GM19239 (cell line): ENCODE measurements around the gene IL17B.

Source experiments
- DNase-seq: peaks from one replicate; pipeline ENCODE4 v3.0.0; 2011; ENCODE audit warnings: low spot score; ENCODE audit not compliant: insufficient read length
- FAIRE-seq: peaks from 2 replicates; lab custom pipeline; 2011; peaks lifted over from hg19 to GRCh38; lab: Jason Lieb, UNC

IL17B gene

DNA sequence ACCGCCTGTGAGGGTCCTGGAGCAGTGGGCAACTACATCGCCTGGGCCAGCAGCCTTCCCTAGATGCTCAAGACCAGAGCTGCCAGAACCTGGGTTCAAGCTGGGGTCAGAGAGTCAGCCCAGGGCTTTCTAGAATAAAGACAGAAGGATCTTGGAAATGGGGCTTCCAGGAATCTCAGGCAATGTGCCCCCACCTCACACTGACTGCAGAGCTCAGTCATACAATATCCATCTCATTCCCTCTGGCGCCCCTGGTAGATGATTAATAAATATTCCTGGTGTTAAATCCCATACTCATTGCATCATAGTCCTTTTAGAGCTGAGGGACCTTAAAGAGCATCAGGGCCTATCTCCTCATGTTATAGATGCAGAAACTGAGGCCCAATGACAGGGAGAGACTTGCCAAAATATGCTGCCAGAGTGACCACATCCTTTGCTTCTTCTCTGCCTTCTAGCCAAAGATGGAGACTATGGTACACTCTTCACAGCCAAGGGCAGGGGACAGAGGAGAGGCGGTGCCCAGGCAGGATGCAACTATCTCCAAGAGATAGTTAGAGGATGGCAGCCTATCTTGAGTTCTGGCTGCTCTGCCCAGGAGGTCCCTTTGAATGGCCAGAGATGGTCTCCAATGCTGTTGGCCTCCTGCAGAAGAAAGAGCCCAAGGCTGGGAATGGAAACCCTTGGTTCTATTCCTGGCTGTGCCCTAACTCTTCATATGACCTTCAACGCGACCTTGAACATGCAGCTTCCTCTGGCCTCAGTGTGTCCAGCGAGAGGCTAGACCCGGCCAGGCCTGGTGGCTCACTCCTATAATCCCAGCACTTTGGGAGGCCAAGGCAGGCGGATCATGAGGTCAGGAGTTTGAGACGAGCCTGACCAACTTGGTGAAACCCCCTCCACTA, 36.2 kb upstream of the IL17B start:
- DNase-seq (no peak), FAIRE-seq (no peak)

DNA sequence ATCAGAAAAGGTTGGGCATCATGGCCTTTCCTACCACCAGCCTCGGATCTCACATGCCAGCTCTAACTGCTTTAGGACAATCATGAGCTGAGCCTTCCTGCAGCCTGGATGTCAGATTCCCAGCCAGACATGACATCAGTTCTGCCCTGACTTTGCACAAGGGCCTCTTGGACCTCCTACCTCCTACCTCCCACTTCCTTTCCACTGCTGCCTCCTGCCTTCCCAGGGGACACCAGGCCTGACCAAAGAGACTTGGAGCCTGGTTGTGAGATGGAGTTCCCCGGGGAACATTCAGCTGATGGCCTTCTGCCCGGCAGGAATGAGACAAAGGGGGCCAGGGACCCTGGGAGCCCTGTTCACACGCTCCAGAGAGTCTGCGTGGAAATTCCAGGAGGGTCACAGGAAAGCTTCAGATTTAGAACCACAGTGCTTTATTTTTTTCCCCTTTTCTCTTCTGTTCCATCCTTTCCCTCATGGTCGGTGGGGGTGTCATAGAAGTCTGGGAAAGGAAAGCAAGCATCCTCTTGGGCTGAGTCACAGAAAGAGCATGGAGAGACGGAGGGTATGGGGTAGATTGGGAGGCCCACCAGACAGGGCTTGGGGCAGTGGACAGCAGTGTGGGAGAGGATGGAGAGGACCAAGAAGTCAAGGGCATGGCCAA, 35.4 kb upstream of the IL17B start:
- FAIRE-seq: no peak
- DNase-seq: no peak

DNA sequence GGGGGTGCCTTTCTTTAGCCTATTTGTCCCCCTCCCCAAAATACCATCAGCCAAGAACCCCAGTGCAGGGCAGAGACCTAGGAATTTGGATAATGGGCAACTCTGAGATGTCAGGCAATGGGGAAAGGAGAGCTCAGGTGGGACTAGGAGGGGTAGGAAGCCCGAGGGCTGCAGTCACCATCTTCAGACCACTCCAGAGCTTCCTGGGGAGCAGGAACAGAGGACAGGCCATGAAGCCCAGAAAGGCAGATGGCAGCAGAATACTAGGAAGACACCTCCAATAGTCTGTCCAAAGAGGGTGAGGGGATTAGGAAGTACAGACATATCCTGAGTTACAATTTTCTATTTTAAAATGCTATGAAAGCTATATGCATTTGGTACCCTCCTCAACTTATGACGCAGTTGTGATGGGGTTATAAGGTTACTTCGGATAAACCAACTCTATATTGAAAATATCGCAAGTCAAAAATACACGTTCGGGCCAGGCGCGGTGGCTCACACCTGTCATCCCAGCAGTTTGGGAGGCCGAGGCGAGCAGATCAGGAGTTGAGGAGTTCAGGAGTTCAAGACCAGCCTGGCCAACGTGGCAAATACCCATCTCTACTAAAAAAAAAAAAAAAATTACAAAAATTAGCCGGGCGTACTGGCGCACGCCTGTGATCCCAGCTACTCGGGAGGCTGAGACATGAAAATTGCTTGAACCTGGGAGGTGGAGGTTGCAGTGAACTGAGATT, 34.6 kb upstream of the IL17B start:
- FAIRE-seq: no peak

DNA sequence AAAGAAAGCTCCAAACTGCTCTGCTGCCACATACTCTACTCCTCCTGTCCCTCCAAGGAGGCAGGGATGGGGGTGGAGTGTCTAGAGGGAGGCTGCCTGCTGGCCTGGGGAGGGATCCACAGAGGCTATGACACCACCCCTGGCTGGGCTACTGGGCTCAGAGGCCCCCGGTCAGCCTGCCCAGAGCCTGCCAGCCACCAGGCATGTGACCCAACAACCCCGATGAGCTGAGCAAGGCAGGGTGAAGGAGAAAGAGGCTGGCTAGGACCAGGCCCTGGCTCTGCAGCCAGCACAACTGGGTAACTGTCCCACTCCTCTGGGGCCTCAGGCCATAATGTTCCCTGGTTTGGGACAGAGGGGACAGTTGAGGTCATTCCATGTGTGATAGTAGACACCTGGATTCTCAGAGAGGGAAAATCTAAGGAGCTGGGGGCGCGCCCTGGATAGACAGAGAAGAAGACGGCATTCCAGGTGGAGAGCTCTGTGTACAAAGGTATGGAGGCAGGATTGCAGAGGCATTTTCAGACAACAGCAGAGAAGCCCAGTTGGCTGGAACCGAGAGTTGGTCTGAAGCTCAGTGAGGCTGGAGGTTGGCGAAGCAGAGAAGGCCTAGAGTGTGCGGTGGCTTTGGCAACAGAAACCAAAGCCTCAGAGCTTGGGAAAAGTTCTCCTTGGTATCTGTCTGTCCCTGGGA, 33.8 kb upstream of the IL17B start:
- no peak for DNase-seq
- no peak for FAIRE-seq

More for the DNA sequence above, 34.6 kb upstream of the IL17B start:
- DNase-seq: no peak

DNA sequence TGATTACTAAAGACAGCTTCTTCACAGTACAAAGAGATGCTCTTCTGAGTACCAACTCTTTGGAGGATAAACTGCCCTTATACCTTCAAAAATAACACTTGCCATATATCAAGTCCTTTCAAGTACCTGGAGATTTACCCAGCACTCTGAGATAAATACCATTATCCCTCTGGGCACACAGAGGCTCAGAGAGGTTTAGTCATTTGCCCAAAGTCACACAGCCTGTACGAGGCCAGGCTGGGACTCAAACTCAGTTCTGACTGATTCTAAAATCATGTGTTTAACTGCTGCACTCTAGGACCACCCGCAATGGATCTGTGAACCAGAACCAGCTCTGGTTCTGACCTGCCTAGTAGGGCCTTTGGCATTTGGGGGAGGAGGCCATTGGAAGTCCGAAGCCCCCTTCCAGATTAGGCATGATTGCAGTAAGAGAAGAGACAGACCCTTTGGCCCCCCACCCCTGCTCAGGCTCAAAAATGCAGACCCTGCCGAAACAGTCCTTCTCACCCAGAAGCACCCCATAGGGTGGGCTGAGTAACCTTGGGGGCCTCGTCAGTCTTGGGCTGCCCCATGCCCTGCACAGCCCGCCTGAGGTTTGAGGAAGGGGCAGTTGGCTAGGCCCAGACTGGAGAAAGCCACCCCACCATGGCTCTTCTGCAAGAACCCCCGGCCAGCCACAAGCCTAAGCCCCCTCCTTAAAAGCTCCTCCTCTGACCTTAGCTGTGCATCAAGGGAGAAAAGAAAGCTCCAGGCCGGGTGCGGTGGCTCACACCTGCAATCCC, 32.8 kb upstream of the IL17B start:
- DNase-seq (no peak), FAIRE-seq (no peak)

DNA sequence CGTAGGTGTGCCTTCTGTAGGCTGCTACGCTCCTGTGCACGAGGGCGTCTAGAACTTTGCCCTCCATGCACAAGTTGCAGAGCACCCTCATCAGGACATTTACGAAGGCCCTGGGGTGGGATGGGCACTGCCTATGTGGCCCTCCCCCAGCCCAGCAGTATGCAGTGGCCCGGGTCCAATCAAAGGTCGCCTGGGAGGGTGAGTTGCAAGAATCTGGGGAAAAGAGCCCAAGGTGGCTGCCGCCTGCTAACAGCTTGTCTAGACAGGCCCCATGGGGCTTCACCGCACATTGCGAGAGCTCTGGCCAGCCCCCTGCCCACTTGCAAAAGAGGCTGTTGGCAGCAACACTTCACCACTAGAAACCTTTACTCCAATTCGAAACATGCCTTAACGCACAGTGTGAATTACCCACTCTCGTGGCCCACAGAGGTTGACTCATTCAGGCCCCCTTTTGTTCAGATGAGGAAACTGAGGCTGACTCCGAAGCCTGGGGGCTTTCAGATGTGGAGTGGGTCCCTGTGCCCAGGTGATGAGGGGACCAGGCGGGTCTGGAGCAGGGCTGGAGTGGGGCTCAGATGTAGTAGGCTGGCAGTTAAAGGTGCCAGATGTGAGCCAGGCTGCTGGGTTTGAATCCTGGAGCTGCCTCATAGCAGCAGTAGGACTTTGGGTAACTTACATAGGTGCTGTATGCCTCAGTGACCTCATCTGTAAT, 31.8 kb upstream of the IL17B start:
- DNase-seq (no peak), FAIRE-seq (no peak)

DNA sequence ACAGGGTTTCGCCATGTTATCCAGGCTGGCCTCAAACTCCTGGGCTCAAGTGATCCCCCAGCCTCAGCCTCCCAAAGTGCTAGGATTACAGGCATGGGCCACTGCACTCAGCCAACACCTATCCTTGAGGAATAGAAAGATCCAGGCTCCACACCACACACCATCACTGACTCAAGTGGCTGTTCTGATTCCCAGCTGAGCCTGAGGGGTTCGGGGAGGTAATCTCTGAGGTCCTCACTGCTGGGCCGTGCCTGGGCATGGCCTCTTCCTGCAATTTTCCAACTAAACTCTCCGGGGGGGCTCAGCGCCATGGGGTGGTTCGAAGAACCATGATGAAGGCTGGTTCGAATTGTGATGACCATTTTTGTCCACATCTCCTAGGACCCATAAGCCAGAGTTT, 31.0 kb upstream of the IL17B start:
- DNase-seq: no peak
- FAIRE-seq: no peak

DNA sequence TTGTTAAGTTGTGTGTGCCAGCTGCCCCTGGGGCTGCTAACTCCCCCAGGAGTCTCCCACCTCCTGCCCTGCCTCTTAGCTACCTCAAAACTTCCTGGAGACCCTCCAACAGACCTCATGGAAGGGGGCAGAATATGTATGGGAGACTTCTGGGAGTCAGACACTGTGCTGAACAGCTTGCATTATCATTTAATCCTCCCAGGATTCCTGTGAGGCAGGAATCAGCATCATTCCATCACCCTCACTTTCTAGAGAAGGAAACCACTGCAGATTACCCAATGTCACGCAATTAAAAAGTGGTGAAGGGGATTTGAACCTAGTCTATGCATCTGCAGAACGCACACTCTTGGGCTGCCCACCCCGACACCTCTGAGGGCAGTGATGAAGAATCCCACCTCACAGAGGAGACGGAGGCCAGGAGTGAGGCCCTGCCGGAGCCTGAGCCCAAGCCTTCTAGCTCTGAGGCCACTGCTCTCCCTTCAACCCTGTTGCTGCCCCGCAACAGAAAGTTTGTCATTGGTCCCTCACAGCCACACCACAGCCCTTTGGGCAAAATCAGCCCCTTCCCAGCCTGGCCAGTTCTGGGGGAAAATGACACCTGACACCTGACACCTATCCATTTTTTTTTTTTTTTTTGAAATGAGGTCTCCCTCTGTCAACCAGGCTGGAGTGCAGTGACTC, 30.3 kb upstream of the IL17B start:
- FAIRE-seq (no peak), DNase-seq (no peak)

DNA sequence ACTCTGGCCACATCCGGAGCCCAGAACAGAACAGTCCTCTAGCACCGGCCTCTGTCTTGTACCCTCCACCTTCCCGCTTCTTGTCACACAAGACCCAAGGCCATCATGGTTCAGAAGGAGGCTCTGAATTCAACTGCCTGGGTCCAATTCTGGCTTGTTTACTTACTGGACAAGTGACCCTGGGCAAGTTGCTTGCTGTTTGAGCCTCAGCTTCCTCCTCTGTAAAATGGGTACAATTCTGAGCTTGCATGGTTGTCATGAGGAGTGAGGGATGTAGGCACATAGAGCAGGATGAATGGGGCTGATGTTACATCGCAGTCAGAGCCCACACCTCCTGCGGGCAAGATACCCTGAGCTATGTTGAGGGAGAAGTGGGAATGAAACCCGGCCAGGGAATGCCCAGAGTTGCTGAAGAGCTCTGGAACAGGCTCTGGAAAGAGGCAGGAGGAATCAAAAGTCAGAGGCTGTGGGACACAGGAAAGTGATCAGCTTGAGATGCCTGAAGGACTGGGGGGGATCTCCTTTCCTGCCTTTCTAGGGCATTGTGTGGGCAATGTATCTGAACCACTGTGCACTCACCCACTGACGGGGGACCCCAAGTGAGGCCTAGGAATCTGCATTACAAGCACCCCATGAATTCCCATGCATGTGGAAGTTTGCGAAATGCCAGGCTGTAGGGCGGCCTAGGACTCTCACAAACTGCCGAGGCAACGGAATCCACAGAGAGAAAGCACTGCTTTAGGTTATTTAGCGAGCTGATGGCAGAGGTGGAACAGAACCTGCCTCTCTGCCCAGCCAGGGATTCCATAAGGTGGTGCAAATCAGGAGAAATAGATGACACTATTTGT, 29.4 kb upstream of the IL17B start:
- no peak for FAIRE-seq
- no peak for DNase-seq

DNA sequence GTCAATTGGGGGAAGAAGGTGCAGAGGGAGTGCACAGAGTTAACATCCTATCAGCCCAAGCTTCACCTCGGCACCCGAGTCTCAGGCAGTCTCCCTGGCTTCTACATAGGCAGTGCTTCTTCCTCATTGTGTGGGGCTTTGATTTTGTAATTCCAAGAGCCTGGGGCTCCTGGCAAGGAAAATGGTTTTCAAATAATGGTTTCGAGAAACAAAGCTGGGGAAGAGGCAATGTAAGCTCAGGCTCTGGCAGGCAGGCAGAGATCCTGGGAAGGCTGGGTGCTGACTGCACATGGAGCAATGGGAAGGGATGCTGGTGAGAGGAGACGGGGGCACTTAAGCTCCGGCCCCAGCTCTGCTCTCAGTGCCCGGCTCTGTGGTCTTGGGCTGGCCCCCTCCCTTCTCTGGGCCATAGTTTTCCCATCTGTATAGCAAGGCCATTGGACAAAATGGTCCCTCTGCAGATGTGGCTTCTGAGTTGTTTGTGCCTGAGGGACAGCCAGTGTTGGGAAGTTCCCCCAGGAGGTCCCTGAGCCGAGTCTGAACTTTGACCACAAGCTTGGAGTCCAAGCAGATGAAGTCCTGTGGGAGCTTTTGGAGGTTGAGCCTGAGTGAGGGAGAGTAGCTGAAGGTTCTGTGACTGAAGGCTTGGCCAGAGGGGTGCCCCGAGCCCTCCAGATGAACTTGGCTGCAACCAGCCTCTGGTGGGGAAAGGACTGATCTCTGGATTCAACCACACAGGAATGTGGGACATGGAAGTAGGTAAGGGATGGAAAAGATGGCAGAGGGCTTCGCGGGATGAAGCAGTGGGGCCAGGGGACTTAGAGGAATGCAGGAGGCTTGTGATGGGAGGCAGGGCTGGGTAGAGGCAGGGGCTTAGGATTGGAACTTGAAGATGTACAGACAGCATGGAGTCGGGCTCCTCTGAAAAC, 28.5 kb upstream of the IL17B start:
- DNase-seq (no peak), FAIRE-seq (no peak)

DNA sequence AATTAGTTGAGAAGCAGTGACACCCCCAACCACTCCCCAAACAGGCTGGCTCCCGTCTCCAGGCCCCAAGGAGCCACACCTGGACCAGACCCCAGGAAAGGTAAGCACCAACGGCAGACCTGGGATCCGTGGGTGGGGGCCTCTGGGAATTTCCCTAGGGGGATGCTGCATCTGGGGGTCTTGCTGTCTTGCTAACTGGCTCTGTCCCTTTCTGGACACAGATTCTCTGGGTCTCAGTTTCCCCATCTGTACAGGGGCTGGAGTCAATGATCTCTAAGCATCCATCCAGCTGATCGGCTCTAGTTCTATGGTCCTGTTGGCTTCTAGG, 27.9 kb upstream of the IL17B start:
- FAIRE-seq: no peak

DNA sequence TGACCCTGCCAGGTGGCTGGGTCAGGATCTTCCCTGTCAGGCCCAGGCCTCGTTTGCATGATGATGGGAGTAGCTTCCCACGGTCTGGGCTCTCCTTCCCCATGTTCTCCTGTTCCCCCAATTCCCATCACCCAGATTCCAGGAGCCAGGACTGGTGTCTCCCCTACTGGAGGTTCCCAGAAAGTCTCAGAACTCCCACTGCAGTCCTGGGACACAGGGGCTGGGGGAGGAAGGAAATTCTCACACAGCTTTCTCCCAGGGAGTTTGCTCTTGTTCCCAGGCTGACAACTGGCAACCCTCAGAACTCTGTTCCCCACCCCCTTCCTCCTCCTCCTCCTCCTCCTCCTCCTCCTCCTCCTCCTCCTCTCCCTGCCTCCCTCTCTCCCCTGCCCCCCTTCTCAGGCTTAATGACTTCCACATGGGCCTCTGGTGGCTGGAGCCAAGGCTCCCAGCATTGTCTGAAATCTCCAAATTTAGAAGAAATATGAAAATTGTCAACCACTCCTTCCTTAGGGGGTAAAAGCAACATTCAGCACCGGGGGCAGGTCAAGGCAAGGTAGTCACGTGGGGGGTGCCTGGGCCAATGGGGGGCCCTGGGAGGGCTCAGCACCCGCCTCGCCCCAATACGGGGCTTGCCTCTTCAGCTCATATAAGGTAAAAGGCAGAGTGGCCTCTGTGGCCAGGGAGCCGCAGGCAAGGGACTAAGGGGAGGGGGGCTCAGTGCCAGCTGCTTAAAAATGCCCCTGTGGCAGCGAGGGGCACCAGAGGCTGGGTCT, 27.3 kb upstream of the IL17B start:
- no peak for DNase-seq
- FAIRE-seq: no peak

More for the DNA sequence above, 27.9 kb upstream of the IL17B start:
- DNase-seq: no peak

DNA sequence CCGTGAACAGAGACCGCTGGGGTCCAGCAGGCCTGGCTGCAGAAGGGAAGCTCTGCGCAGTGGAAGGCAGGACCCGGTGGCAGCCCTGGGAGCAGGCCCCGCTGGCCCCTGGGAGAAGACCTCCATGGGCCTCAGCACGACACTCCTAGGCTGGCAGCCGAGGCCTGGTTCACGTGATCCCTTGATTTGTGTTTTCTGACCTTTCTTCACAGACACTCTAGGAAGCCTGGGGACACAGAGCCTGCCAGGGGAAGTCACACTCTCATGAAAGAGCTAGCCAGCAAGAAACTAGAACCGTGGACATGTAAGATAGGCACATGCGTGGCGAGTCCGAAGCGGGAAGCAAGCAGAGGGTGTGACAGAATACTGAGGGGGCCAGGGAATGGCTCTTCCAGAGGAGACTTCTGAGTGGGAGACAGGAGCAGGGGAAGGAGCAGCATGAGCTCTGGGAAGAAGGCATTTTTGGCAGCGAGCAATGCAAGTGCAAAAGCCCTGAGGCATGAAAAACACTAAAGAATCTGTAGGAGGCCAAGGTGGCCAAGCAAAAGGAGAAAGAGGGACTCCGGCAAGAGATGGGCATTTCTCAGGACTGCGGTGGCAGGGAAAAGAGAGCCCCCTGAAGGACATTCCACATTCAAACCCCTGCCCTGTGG, 26.6 kb upstream of the IL17B start:
- no peak for DNase-seq
- FAIRE-seq: no peak

DNA sequence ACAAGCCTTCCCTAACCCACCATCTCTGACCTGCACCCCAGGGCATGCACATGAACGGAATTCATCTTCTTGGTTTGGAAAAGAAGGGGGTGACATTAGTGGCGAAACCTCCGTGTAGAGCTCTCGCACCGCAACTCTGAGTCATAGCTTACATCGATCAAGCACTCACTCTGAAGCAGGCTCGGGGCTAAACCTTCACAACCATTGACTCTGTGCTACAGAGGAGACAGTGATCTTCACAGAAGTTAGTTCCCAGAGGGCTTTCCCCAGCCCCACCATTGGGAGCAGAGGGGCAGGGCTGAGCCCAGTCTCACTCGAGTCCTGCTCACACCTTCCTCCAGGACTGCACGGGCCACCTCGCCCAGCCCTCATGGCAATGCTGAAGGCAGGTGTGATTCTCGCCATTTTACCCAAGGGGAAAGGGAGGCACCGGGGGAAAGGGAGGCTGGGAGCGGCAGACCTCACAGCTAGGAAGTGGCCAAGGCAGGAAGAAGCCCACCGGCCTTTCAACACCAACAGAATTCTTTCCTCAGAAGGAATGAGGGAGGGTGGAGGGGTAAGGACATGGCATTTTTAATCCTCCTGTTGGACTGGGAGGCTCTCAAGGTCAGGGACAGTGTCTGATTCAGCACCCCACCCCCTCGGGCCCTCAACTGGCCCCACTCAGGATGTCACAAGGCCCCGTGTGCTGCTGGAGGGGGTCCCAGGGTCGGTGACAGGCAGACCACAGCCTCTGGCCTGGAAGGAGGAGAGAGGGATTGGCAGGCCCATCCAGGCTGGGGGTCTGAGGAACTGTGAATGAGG, 25.9 kb upstream of the IL17B start:
- no peak for FAIRE-seq
- DNase-seq: no peak
